Small intestine (tissue), 7 donors: ENCODE measurements around the gene VPS33B. TPM values are rescaled to one million over a fixed set of nuclear protein-coding genes. Genes with fewer than 3 reads are reported as not detected.

Experiments
- DNase-seq, 2 donors: peaks; one replicate each; pipeline versions ENCODE4 v3.0.0 to v3.0.0-alpha.2; 2013
- FAIRE-seq: peaks from 2 replicates; lab custom pipeline; 2012; peaks lifted over from hg19 to GRCh38; lab: Jason Lieb, UNC
- H3K27ac ChIP-seq, 3 donors: one replicate each; pipeline ENCODE4 v1.5.1; 2013; ENCODE audit warnings: low read length in 2 of 3, mild to moderate bottlenecking in 2 of 3, control low read depth in 1 of 3, inconsistent platforms in 1 of 3, low read depth in 1 of 3, moderate library complexity in 1 of 3
- H3K27me3 ChIP-seq, 3 donors: one replicate each; pipeline ENCODE4 v1.6.1; 2013; ENCODE audit warnings: low read length in 3 of 3, inconsistent platforms in 1 of 3; ENCODE audit not compliant: control insufficient read depth in 3 of 3, insufficient read depth in 3 of 3
- H3K36me3 ChIP-seq, 3 donors: one replicate each; pipeline ENCODE4 v1.6.1; 2013; ENCODE audit warnings: low read length in 3 of 3, inconsistent platforms in 1 of 3, low read depth in 1 of 3, mild to moderate bottlenecking in 1 of 3, moderate library complexity in 1 of 3; ENCODE audit not compliant: control insufficient read depth in 3 of 3, insufficient read depth in 2 of 3
- H3K4me1 ChIP-seq, 3 donors: one replicate each; pipeline ENCODE4 v1.6.1; 2013; ENCODE audit warnings: low read length in 2 of 3, inconsistent platforms in 1 of 3, low read depth in 1 of 3, mild to moderate bottlenecking in 1 of 3, moderate library complexity in 1 of 3; ENCODE audit not compliant: control insufficient read depth in 3 of 3, insufficient read depth in 2 of 3
- H3K4me3 ChIP-seq, 3 donors: one replicate each; pipeline ENCODE4 v1.5.1; 2013; ENCODE audit warnings: low read length in 3 of 3, control low read depth in 1 of 3, inconsistent platforms in 1 of 3, low read depth in 1 of 3, mild to moderate bottlenecking in 1 of 3, moderate library complexity in 1 of 3
- H3K9me3 ChIP-seq, 2 donors: one replicate each; pipeline ENCODE4 v1.6.1; 2013; ENCODE audit warnings: low read depth in 1 of 2, low read length in 1 of 2; ENCODE audit not compliant: control insufficient read depth in 2 of 2, insufficient read depth in 1 of 2
- WGBS, 3 donors: extraction: QIAGEN DNeasy Blood & Tissue Kit; methylation state at CpG; one replicate each; pipeline ENCODE4 v1.1.7; 2013; 5-methylcytosine and 5-hydroxymethylcytosine counted together
- polyA plus RNA-seq, 4 donors: library from polyadenylated mRNA; stranded (reverse) in 3 of 4; unstranded in 1 of 4; fragments of 200-250 nt in 3 of 4; fragments of 120-200 nt in 1 of 4; gene quantifications; one replicate each; pipeline versions ENCODE4 v1.2.1 to v1.2.3, GENCODE V29; 2013
- donor health status: healthy with polysubstance abuse.
- donor health status: control.
- donor health status: control.
- donor health status: Bipolar disorder and iron deficiency.
- donor health status: healthy.

VPS33B gene
- polyA plus RNA-seq, 4 donors = 10.7 to 18.6 (median 16.5) TPM

- no peaks in the 10 kb centered on the region for H3K4me1 ChIP-seq
- H3K36me3 ChIP-seq = no peaks in the 10 kb centered on the region
- H3K27me3 ChIP-seq = no peaks in the 10 kb centered on the region
- H3K9me3 ChIP-seq = no peaks in the 10 kb centered on the region
- DNase-seq = no peak
- no peak for FAIRE-seq
- 67 to 79% (median 71%) methylated on average over 3 of the region's 3 CpGs for WGBS, 3 donors
- H3K4me3 ChIP-seq = no peak overlapping the region
- H3K27ac ChIP-seq = no peak overlapping the region
These were observed 22.7 kb upstream of the VPS33B start for GRCh38 chr15:91045065-91045464.

- H3K36me3 ChIP-seq = no peaks in the 10 kb centered on the region
- H3K27me3 ChIP-seq = peaks cover 0 to 3% (median 0%) of the 10 kb centered on the region in 3 donors
- H3K4me3 ChIP-seq = no peak overlapping the region
- FAIRE-seq = no peak
- no peaks in the 10 kb centered on the region for H3K9me3 ChIP-seq
- WGBS, 3 donors = 85 to 95% (median 91%) methylated on average over 11 of the region's 11 CpGs
- no peak for DNase-seq
- H3K4me1 ChIP-seq = no peaks in the 10 kb centered on the region
- no peak overlapping the region for H3K27ac ChIP-seq
These were observed 20.9 kb upstream of the VPS33B start for GRCh38 chr15:91043202-91043874.

- H3K4me3 ChIP-seq = no peak overlapping the region
- H3K36me3 ChIP-seq = no peaks in the 10 kb centered on the region
- FAIRE-seq (no peak), DNase-seq (no peak)
- 74 to 79% (median 76%) methylated on average over 8 of the region's 8 CpGs for WGBS, 3 donors
- peaks cover 0 to 4% (median 3%) of the 10 kb centered on the region in 3 donors for H3K27me3 ChIP-seq
- H3K9me3 ChIP-seq = no peaks in the 10 kb centered on the region
- H3K4me1 ChIP-seq = no peaks in the 10 kb centered on the region
- H3K27ac ChIP-seq = no peak overlapping the region
These were observed 18.5 kb upstream of the VPS33B start for GRCh38 chr15:91040856-91041255.

- DNase-seq = no peak
- H3K36me3 ChIP-seq = no peaks in the 10 kb centered on the region
- no peaks in the 10 kb centered on the region for H3K9me3 ChIP-seq
- WGBS, 3 donors = 63 to 78% (median 71%) methylated on average over 3 of the region's 3 CpGs
- no peak for FAIRE-seq
- no peaks in the 10 kb centered on the region for H3K4me1 ChIP-seq
- no peak overlapping the region for H3K4me3 ChIP-seq
- H3K27ac ChIP-seq = no peak overlapping the region
- H3K27me3 ChIP-seq = peaks cover 0 to 4% (median 3%) of the 10 kb centered on the region in 3 donors
These were observed 17.6 kb upstream of the VPS33B start for GRCh38 chr15:91039996-91040395.

- Histone ChIP-seq H3K4me1 (no peaks in the 10 kb centered on the region), H3K36me3 (no peaks in the 10 kb centered on the region), H3K9me3 (no peaks in the 10 kb centered on the region), H3K27me3 (peaks cover 0 to 4% (median 0%) of the 10 kb centered on the region in 3 donors), H3K4me3 (no peak overlapping the region), H3K27ac (no peak overlapping the region)
- DNase-seq (peak; percentile 88 to 90), FAIRE-seq (no peak)
- 29 to 35% (median 29%) methylated on average over 11 to 12 of the region's 12 CpGs for WGBS, 3 donors
These were observed 10.8 kb upstream of the VPS33B start for GRCh38 chr15:91032919-91033803.

GRCh38 chr15:91031796-91032195, 9.4 kb upstream of the VPS33B start:
- no peak overlapping the region for H3K4me3 ChIP-seq
- H3K27me3 ChIP-seq = no peaks in the 10 kb centered on the region
- H3K4me1 ChIP-seq = no peaks in the 10 kb centered on the region
- FAIRE-seq = no peak
- DNase-seq = no peak
- WGBS, 3 donors = 63 to 79% (median 72%) methylated on average over 10 of the region's 10 CpGs
- no peak overlapping the region for H3K27ac ChIP-seq
- H3K9me3 ChIP-seq = no peaks in the 10 kb centered on the region
- H3K36me3 ChIP-seq = no peaks in the 10 kb centered on the region

GRCh38 chr15:91027677-91028076, 5.3 kb upstream of the VPS33B start:
- DNase-seq (peak in 1 of 2 donors; percentile 51), FAIRE-seq (no peak)
- Histone ChIP-seq H3K4me3 (no peak overlapping the region), H3K27ac (no peak overlapping the region), H3K9me3 (no peaks in the 10 kb centered on the region), H3K4me1 (no peaks in the 10 kb centered on the region), H3K27me3 (no peaks in the 10 kb centered on the region), H3K36me3 (no peaks in the 10 kb centered on the region)
- WGBS, 3 donors = 20 to 51% (median 20%) methylated on average over 1 of the region's 1 CpG

GRCh38 chr15:91023720-91024119, 1.3 kb upstream of the VPS33B start:
- Histone ChIP-seq H3K27me3 (no peaks in the 10 kb centered on the region), H3K4me1 (peaks cover 0 to 6% (median 3%) of the 10 kb centered on the region in 3 donors), H3K9me3 (no peaks in the 10 kb centered on the region), H3K4me3 (no peak overlapping the region), H3K27ac (no peak overlapping the region), H3K36me3 (no peaks in the 10 kb centered on the region)
- FAIRE-seq (no peak), DNase-seq (no peak)
- 90 to 92% (median 91%) methylated on average over 7 of the region's 7 CpGs for WGBS, 3 donors
